Tongue (tissue), 2 donors: ENCODE measurements around the gene WNK2. TPM values are rescaled to one million over a fixed set of nuclear protein-coding genes. Genes with fewer than 3 reads are reported as not detected.

Source experiments
- DNase-seq: peaks from one replicate; pipeline ENCODE4 v3.0.0-alpha.2; 2015
- total RNA-seq: library from RNA; depleted of rRNA; stranded (reverse); fragments of >200 nt; gene quantifications from one replicate; pipeline ENCODE4 v1.2.3, GENCODE V29; 2014

The WNK2 gene
- total RNA-seq, 1 donor from 2014 or later = 31.2 TPM

DNA sequence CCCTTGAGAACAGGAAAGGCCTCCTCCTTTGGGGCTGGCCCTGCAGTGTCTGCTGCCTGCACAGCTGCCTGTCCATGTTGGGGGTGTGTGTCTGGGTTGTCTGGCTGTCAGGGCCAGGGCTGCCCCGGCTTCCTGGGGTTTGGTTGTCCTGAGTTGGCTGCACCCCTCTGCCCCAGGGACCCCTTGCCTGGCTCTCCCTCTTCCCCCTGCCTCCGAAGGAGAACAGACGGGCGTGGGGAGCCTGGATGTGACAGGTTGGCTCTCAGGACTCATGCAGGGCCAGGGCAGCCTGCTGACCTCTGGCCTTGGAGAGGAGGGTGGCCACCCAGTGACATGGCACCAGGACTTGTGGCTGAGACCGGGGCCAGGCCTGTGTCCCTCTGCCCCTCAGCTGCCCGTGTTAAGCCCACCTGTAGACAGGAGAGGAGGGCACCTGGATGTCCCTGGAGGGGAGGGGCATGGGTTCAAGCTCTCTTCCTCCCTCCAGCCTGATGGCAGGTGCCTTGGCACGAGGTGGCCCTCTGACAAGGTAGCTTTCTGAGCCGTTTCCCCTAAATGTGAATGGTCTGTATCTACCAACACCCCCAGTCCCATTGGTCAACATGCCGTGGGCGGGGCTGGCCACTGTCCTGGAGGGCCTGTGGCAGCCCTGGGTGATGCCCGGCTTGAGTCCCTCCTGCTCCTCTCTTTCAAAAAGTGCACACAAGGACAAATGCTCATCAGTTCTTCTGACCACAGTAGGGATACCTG, 34.9 kb downstream of the WNK2 start:
- no peak for DNase-seq

DNA sequence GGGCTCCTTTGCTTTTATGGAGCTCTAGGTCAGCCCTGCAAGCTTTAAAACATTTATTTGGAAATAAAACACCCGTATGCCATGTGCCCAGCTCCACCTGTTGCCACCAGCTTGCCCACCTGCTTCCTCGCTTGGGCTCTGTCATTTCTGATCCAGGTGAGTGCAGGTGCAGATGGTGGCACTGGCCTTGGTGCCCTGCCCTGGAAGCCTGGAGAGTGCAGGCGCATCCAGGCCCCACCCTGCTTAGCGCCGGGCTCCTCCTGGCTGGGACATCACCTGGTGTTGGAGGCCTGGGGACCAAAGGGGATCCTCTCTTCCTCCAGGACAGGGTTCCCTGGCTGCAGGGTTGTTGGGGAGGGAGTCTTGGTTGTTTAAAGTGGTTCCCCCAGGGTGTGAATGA, 35.8 kb downstream of the WNK2 start:
- no peak for DNase-seq

DNA sequence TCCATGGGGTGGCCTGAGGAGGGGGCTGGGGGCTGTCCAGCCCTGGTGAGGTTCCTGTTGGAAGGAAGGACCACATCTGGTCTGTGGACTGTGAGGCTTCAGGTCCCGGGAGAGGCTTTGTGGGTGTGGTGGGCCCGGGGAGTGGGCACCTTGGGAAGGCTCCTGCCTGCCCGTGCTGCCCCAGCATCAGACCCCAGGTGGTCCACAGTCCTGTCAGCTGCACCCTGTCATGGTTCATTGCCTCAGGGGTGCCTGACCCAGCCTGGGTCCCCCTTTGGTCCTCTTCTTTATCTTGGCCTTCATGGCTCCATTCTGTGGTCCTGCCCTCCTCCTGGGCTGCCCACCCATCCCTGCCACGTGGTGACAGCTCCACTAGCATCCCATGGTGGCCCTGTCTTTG, 36.7 kb downstream of the WNK2 start:
- DNase-seq = no peak

DNA sequence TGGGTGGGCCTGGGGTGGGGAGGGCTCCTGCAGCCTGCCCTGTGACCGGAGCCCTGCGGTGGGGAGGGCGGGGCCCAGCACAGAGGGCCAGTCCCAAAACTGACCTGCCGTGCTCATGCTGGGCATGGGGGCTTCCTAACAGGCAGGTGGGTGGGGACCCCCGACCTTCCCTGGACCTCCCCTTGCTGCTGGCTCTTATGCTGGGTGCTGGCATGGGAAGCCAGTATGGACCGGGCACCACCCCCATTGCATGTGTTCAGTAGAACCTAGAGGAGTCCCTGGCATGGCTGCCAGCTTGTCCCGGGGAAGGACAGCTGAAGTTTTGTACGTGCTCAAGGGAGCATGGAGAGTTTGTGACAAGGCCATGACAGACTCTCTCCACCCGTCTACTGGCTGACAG, 37.1 kb downstream of the WNK2 start:
- peak; percentile 53 for DNase-seq

DNA sequence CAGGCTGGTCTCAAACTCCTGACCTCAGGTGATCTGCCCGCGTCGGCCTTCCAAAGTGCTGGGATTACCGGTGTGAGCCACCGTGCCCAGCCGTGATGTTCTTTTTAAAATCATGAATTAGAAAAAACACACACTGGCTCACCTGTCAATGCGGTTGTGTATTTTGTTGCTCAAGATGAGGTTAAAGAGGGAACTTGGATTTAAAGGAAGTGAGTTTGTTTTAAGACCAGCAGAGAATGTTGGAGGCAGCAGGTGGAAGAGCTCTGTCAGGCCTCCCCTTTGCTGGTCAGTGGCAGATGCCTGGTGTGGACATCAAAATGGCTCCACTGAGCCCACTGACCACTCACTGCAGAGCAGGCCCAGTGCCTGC, 38.9 kb downstream of the WNK2 start:
- no peak for DNase-seq

DNA sequence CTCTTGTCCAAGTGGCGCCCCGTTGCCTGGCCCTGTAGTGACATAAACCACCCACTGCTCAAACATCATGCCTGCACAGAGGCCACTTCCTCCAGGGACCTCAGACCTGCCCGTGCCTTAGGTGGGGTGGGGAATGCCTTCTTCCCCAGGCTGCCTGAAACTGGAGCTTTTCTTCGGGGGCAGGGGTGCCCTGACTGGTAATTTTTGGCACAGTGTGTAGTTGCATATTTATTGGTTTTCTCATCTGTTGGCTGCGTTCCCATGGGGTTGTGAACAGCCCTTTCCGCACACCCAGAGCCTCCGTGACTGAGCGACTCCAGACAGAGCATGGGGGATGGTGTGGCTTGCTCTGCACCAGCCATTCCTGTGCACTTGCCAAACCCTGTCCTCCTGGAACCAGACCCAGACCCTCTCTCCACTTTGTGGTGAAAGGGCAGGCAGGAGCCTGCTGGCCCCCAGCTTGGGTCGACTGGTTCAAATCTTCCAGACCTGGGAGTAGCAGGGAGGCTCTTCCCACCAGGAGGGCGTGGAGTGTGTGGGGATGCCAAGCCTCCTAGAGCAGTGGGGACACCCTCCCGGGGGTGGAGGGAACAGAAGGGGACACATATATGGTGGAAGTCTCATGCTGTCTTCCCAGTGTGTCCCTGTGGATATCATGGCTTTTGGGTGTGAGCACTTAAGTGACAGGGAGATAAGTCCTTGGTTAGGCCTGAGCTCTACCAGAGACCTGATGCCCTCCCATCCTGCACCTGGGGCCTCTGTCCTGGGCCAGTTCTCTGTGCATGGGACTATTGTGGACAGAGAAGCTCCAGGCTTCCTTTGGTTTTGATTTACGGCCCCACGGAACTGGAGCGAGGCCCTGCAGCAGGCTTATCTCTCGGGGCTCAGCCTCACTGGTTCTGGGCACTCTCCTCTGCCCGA, 39.6 kb downstream of the WNK2 start:
- peak; percentile 77 for DNase-seq

DNA sequence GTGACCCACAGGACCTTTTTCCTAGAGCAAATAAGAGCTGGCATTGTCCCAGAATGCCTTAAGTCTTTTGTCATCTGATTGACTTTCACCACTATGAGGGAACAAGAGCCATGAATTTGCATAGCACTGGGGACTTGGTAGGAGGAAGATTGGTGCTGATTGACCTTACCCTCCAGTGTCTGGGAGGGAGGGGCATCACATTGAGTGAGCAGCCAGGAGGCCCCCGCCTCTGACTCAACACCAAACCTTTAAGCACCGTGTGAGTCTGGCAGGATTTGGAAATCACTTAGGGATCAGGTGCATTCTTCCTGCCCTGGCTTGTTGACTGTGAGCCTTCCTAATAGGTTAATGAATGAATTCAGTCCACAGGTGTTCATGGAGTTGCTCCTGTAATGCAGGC, 40.7 kb downstream of the WNK2 start:
- no peak for DNase-seq

DNA sequence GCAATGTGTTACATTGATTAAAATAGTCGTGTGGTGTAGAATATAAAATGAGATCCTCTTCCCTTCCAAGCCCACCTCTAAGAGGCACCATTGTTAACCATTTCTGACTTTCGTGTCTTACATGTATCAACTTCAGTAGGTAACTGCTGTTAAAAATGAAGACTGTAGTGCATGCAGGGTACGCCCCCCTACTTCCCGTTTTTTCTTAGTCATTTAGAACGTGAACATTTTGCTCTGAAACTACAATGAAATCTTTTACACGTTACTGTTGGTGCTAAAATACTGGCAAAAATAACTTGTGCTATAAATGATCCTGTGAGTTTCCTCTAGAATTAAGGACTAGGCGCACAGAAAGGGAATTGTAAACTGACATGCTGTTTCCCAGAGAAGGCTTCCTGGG, 41.5 kb downstream of the WNK2 start:
- DNase-seq = no peak

DNA sequence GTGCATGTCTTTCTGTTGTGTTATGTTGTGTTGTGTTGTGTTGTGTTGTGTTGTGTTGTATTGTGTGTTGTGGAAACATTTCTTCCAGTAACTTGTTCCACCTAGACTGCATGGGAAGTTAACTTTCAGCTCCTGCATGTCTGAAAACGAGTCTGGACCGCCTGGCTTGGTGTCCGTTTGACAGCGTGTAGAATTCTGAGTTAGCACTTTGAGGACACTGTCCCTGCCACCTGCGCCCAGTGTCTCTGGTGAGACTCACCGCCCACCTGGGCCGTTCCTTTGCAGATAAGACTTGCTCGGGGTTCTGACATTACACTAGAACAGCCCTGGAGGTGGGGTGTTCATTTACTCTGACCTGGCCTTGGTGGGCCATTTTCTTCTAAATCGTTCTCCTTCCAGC, 42.0 kb downstream of the WNK2 start:
- no peak for DNase-seq

DNA sequence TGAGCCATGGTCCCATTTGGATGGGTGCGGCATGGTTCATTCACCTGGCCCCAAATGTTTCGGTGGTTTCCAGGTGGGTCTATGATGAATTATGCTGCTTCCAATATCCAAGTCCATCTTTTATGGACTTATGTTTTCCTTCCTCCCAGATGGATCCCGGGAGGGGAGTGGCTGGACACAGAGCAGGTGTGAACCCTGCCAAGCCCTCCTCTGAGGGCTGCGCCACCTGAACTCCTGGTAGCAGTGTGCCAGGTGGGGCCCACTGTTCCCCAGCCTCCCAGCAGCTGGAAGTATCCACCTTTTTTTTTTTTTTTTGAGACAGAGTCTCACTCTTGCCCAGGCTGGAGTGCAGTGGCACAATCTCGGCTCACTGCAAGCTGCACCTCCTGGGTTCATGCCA, 42.9 kb downstream of the WNK2 start:
- no peak for DNase-seq

DNA sequence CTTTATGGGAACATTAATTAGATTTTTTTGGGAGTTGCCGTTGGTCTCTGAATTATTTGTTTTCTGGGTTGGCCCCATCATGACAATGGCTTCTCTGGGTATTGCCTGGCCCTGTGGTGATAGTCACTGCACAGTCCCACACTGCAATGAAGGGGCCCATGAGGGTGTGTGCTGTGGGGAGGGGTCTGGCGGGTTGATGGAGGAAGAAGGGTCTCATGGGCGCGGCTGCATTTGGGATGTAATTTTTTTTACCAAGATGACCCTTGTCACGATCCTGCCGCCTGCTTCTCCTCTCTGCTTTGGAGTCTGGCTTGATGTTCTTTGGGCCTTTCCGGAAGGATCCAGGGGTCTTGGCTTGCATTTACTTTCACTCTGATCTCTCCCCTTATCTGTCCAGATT, 44.1 kb downstream of the WNK2 start:
- DNase-seq = no peak

DNA sequence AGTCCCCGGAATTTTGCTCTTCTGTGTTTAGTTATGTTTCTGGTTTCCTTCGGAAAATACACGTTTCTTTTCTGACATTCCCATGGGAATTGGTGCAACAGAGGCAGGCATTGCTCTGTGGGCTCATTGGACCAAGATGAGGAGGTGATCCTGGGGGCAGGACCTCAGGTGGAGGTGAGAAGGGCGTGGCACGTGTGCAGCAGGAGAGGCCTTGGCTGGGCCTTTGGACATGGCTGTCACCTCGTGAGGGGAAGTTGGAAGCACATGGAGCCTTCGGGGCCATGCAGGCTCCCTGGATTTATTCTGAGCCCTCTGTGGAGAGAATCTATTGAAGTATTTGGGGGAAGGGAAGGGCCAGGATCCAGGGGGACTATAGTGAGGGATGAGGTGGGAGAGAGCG, 44.5 kb downstream of the WNK2 start:
- DNase-seq = no peak

DNA sequence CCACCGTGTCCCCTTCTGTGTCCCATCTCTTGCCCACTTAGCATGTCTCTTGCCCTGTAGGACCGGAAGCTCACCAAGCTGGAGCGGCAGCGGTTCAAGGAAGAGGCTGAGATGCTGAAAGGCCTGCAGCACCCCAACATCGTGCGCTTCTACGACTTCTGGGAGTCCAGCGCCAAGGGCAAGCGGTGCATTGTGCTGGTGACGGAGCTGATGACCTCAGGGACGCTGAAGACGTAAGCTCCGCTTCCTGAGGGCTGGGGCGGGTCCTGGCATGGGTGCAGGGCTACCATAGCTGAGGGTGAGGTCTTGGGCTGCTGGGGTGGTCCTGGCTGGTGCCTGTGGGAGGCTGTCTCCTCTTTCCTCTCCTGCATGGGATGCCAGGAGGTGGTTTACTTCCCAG, 45.7 kb downstream of the WNK2 start:
- DNase-seq = no peak

DNA sequence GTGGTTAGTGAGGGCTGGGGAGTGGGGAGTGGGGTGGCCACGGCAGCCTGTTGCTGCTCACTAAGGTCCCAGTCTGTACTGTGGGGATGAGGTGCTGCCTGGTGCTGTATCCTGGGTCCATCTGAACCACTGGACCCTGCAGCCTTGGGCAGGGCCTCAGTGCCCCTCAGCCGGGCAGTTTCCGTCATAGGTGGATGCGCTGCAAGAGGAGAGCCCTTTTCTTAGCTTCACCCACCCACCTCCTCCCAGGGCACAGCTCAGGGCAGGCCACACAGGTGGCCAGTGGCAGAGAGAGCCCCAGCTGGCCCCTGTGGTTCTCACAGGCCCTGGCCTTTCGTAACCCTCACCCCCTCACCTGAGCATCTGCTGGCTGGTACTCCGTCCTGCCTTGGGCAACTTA, 46.2 kb downstream of the WNK2 start:
- no peak for DNase-seq

DNA sequence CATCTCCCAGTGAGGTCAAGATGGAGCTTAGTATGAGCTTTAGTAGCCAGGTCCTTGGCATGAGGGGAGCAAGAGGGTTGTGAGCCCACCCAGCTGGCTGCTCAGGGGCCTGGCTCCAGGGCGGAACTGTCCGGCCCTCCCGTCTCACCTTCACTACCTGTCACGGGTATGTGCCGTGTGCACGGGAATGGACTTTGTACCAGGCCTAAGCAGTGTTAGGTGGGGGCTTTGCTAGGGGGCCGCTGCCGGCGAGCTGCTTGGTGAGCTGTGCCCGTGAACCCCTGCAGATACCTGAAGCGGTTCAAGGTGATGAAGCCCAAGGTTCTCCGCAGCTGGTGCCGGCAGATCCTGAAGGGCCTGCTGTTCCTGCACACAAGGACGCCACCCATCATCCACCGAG, 46.7 kb downstream of the WNK2 start:
- DNase-seq = no peak

DNA sequence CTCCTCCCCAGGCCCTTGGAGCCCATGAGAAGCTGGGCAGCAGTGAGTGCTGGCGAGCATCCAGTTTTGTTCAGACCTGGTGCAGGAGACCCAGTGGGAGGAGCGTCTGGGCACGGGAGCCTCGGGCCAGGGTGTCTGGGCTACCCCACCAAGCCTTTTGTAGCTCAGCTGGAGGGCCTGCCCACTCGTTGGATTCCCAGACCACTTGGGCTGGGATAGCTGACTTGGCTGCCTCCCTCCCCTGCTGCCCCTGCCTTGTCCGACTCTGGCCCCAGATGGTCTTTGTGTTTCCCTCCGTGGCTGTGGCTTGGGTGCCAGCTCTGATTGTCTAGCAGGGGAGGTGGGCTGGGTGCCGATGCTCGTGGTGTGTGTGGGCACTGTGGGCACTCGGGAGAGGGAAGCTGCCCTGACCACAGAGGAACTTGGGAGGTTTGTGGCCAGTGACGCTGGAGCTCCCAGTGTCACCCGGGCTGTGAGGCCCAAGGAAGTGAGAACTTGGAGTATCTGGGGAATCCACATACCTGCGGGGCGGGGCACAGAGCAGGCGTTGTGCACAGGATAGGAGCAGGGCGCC, 47.3 kb downstream of the WNK2 start:
- no peak for DNase-seq

DNA sequence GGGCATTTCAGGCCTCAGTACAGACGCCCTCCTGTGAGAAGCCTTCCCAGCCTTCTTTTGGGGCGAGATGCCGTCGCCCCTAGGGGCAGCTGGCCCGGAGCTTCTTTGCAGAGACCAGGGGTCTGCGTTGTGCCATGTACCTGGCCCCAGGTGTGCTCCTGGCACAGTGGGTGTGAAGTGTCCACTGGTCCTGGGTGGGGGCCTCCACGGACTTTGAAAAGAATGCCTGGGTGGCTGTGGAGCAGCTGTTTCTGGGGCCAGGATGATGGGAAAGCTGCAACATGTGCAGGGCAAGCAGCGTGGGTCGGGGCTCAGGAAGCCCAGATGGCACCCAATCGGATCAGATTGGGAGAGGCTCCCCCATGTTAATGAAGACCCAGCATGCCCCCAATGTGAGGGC, 47.8 kb downstream of the WNK2 start:
- no peak for DNase-seq

DNA sequence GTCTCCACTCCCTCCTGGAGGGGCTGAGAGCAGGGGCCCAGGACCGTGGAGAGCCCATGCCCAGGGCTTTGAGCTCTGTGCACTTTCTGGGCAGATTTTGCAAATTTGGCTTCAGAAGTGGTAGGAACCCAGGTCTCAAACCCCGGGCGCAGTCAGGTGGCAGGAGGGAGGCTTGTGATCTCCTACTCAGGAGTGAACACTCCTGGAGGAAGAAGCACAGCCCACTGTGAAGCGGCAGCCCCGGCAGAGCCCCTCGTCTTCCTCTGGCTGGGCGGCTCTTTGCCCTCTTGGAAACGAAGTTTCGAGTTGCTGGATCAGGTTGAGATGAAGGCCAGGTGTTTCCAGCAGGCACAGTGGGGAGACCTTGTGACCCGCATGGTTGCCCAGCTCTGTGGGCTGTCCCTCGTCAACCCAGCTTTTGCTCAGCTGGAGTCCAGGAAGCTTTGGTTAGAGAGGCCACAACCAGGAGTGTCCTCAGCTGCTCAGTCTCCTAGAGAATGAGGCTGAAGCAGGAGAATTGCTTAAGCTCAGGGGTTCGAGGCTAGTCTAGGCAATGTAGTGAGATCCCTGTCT, 48.5 kb downstream of the WNK2 start:
- no peak for DNase-seq

DNA sequence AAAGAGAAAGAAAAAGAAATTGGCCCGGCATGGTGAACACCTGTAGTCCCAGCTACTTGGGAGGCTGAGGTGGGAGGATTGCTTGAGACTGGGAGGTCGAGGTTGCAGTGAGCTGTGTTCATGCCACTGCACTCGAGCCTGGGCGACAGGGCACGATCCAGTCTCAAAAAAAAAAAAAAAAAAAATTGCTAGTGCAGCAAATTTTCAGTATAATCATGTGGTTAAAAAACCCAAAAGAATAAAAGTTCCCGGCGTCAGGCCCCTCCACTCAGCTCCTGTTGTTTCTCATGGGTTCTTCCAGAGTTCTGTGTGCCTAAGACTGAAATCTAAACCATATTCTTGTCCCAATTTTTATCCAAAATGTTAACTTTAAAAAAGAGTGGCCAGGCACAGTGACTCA, 49.1 kb downstream of the WNK2 start:
- DNase-seq = no peak

DNA sequence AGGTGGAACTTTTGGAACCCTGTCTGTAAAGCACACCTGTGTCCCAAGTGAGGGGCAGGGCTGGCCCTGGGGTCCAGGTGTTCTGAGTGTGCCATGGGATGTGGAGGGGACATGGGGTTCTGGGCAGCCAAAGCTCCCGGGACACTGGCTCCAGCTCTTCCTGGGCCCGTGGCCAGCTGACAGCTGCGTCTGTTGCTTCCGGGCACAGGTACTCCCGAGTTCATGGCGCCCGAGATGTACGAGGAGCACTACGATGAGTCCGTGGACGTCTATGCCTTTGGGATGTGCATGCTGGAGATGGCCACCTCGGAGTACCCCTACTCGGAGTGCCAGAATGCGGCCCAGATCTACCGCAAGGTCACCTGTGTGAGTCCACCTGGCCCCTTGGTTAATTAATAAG, 50.7 kb downstream of the WNK2 start:
- DNase-seq = no peak

DNA sequence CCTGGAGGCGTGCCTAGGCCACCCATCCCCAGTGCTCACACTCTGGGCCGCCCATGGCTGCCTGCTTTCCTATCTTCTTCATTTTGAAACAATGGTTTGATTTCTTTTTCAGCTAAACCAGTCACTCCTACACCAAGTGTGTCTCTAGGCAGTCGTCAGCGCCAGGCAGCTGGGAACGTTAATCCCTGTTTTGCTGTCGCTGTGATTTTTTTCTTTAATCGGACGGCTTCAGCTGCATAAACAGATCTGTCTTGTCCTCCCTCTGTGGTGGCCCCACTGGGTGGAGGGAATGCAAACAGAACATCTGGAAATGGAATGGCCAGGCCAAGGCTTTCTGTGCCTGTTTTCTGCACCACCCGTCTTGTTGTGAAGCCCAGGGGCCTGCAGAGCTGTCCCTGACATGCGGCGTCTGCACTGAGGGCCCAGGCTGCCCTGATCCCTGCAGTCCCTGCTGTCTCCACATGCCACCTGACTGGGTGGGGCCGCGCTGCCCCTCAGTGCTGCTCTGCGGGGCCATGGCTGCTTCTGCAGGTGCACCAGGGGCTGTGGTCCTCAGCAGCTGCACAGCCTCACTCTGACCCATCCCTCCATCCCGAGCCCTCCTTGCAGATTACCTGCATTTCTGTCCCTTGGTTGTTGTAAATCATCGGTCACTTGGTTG, 51.5 kb downstream of the WNK2 start:
- peak; percentile 91 for DNase-seq

DNA sequence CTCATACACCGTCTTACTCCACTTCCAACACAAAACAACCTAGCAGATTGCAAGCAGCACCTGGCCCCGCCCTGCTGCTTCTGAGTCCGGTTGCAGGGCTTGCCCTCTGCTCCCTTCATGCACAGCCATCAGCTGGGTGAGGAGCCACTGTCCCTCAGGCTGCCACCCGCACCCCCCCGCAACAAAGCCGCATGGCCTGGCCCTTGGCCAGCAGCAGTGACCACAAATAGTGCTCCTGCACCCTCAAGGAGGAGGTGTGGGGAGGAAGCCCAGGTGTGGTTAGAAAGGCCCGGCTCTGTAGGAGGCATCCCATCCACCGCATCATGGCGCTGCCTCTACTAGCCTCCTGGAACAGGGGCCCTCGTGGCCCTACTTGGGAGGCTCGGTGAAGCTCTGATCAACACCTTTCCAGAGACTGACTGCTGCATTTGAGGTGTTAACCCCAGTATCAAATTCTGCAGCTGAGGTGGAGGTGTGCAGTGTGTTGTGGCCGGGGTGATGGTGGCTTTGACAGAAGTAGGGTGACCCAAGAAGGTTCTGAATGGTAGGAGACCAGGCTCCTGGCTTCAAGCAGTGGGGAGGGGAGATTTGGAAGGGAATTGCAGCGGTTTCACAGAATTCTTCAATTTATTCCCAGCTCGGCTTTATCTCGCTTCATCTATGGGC, 52.7 kb downstream of the WNK2 start:
- no peak for DNase-seq
